Peyer's patch (tissue), 4 donors: ENCODE measurements around the gene LIMS2. TPM values are rescaled to one million over a fixed set of nuclear protein-coding genes. Genes with fewer than 3 reads are reported as not detected.

Source experiments
- DNase-seq, 3 donors: peaks; one replicate each; pipeline ENCODE4 v3.0.0-alpha.2; 2017 to 2019
- H3K27ac ChIP-seq, 4 donors: fragments of 200-600 bp; sonication (generic); one replicate each; pipeline ENCODE4 v1.5.1; 2016 to 2019
- H3K27me3 ChIP-seq, 2 donors: fragments of 200-600 bp; sonication (generic); one replicate each; pipeline ENCODE4 v1.5.1; 2019
- H3K36me3 ChIP-seq, 3 donors: fragments of 200-600 bp; sonication (generic); one replicate each; pipeline ENCODE4 v1.5.1; 2016 to 2019
- H3K4me1 ChIP-seq, 4 donors: fragments of 200-600 bp; sonication (generic); one replicate each; pipeline ENCODE4 v1.5.1; 2016 to 2019
- H3K4me3 ChIP-seq, 4 donors: fragments of 200-600 bp; sonication (generic); 1 replicate in 3 of 4; 2 replicates in 1 of 4; pipeline ENCODE4 v1.5.1; 2016 to 2019; ENCODE audit warnings: mild to moderate bottlenecking in 1 of 4
- H3K9me3 ChIP-seq, 4 donors: fragments of 200-600 bp; sonication (generic); one replicate each; pipeline ENCODE4 v1.5.1; 2016 to 2019; ENCODE audit warnings: mild to moderate bottlenecking in 1 of 4
- POLR2A ChIP-seq, 2 donors: fragments of 450-650 bp; IDR thresholded peaks; one replicate each; pipeline ENCODE4 v1.5.1; 2017; ENCODE audit warnings: antibody characterized with exemption in 2 of 2, mild to moderate bottlenecking in 2 of 2, moderate library complexity in 2 of 2
- total RNA-seq, 4 donors: library from RNA; depleted of rRNA; stranded (reverse); fragments of >200 nt; gene quantifications; one replicate each; pipeline ENCODE4 v1.1.0, GENCODE V29; 2016
- TF ChIP-seq, protein P1 (sequence below), 6 experiments: fragments of 450-650 bp in 4 of 6; fragments of 200-600 bp in 2 of 6; sonication (generic) in 1 of 6; IDR thresholded peaks; one replicate each; pipeline ENCODE4 v1.5.1; 2017 to 2019; ENCODE audit warnings: antibody characterized with exemption in 6 of 6, mild to moderate bottlenecking in 3 of 6, moderate library complexity in 1 of 6

Gene LIMS2
- total RNA-seq, 4 donors from 2014 or later = 7.7 to 95.7 (median 21.9) TPM

GRCh38 chr2:127664895-127665225 lies 10.5 kb downstream of the LIMS2 start:
- Histone ChIP-seq H3K27me3 (no peaks in the 10 kb centered on the region), H3K9me3 (no peaks in the 10 kb centered on the region), H3K4me1 (peaks cover 0 to 21% (median 0%) of the 10 kb centered on the region in 4 donors), H3K4me3 (peak overlapping the region in 2 of 4 donors; percentile 32 to 53), H3K36me3 (no peaks in the 10 kb centered on the region), H3K27ac (peak overlapping the region in 2 of 4 donors; percentile 54 to 73)
- no peak for TF ChIP-seq POLR2A (IDR thresholded peaks at IDR 0.05)
- TF ChIP-seq, protein P1, sequence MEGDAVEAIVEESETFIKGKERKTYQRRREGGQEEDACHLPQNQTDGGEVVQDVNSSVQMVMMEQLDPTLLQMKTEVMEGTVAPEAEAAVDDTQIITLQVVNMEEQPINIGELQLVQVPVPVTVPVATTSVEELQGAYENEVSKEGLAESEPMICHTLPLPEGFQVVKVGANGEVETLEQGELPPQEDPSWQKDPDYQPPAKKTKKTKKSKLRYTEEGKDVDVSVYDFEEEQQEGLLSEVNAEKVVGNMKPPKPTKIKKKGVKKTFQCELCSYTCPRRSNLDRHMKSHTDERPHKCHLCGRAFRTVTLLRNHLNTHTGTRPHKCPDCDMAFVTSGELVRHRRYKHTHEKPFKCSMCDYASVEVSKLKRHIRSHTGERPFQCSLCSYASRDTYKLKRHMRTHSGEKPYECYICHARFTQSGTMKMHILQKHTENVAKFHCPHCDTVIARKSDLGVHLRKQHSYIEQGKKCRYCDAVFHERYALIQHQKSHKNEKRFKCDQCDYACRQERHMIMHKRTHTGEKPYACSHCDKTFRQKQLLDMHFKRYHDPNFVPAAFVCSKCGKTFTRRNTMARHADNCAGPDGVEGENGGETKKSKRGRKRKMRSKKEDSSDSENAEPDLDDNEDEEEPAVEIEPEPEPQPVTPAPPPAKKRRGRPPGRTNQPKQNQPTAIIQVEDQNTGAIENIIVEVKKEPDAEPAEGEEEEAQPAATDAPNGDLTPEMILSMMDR (IDR thresholded peaks at IDR 0.05) = no peak
- DNase-seq = peak in 1 of 3 donors; percentile 9

DNA sequence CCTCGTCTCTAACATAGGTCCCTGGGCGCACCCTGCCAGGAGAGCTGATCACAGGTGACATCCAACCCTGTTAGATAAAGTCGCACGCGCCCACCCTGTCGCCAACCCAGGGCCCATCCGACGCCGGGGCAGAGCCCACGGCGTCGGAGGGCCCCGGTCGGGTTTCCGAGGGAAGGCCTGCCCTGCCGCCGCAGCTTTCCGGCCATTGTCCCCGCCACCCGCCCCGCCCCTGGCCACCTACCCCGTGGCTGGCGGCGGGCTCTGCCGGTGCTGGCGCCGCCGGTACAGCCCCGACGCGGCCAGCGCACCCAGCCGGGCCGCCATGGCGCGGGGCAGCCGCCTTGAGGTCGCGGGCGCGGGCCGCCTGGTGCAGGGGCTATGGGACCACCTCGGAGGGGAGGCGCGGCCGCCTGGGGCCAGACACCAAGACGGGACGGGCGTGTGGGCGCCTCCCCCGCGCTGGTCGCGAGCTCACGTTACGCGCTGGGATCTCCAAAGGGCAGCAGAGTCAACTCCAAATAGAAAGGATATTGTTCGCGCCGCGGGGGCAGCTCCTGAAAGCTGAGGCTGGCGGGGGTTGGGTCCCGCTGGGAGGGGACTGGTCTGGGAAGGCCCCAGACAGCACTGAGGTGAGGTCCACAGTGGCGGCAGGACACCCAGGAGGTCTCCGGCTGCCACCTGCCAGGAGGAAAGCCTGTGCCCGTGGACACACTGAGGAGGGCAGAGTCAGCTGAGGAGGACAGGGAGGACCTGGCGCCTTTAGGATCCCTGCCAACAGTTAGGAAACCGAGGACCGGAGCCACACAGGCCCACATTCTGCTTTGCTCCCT lies 11.1 kb downstream of the LIMS2 start:
- H3K36me3 ChIP-seq = no peaks in the 10 kb centered on the region
- peak overlapping the region in 2 of 4 donors; percentile 54 to 73 for H3K27ac ChIP-seq
- H3K9me3 ChIP-seq = no peaks in the 10 kb centered on the region
- H3K27me3 ChIP-seq = no peaks in the 10 kb centered on the region
- TF ChIP-seq, protein P1 (IDR thresholded peaks at IDR 0.05) = no peak
- TF ChIP-seq POLR2A (IDR thresholded peaks at IDR 0.05) = no peak
- peak in 1 of 3 donors; percentile 44 for DNase-seq
- peak overlapping the region in 3 of 4 donors; percentile 3 to 53 (median 32) for H3K4me3 ChIP-seq
- H3K4me1 ChIP-seq = peaks cover 0 to 27% (median 0%) of the 10 kb centered on the region in 4 donors

DNA sequence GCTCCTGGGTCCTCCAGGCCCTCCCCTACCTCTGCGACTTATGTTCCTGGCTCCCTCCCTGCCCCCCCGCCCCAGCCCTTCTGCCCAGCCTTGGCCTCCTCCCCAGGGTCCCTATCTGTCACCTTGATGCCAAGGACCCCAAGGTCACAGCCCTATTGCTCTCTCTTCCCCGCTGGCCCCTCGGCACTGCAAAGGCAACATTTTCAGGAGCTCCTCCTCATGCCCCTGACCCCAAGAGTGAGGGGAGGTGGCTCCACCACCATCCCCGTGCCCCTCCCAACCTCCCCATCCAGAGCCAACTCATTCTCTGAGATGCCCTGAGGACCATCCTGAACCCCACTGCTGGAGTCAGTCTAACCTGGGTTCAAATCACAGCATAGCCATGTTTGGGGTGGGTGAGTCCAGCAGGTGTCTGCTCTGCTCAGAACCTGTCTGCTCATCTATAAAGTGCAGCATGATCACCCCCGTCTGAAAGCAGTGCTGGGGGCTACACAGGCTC lies 11.7 kb downstream of the LIMS2 start:
- Histone ChIP-seq H3K27ac (peak overlapping the region in 2 of 4 donors; percentile 48 to 73), H3K4me3 (peak overlapping the region in 2 of 4 donors; percentile 32 to 53), H3K36me3 (no peaks in the 10 kb centered on the region), H3K4me1 (peaks cover 0 to 30% (median 0%) of the 10 kb centered on the region in 4 donors), H3K27me3 (no peaks in the 10 kb centered on the region), H3K9me3 (no peaks in the 10 kb centered on the region)
- TF ChIP-seq, protein P1 (IDR thresholded peaks at IDR 0.05) = no peak
- DNase-seq = peak in 2 of 3 donors; percentile 30 to 38

DNA sequence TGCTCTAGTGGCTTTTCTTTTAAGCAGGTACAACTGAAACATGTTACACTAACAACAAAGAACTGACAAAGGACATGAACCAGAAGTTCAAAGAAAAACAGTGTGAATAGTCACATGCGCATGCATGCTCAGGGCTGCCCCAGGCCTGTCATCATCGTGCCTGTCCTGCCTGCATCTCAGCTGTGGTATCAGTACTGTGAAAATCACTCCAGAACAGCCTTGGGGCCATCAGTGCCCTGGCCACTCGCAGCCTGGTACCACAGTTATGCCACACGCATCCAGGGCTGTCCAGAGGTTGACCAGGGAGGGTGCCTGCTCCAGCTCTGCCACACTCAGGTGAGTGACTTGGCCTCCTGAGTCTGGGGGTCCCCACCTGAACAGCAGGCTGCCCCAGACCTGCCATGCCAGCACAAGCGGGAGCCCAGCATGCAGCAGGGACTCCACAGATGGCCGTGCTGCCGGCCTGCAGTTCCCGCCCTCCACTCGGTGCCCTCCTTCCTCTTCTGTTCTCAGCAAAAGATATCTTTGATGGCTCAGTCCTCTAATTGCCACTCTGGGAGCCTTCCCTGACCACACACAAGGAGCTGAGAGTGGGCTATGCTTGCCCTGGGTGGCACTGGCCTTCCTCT lies 12.3 kb downstream of the LIMS2 start:
- H3K27ac ChIP-seq = peak overlapping the region in 2 of 4 donors; percentile 48 to 73
- H3K36me3 ChIP-seq = no peaks in the 10 kb centered on the region
- peaks cover 0 to 30% (median 0%) of the 10 kb centered on the region in 4 donors for H3K4me1 ChIP-seq
- no peaks in the 10 kb centered on the region for H3K27me3 ChIP-seq
- H3K9me3 ChIP-seq = no peaks in the 10 kb centered on the region
- no peak overlapping the region for H3K4me3 ChIP-seq
- no peak for TF ChIP-seq POLR2A (IDR thresholded peaks at IDR 0.05)
- TF ChIP-seq, protein P1 (IDR thresholded peaks at IDR 0.05) = no peak
- peak in 2 of 3 donors; percentile 38 to 39 for DNase-seq

GRCh38 chr2:127661949-127662510 lies 13.3 kb downstream of the LIMS2 start:
- no peaks in the 10 kb centered on the region for H3K27me3 ChIP-seq
- no peak overlapping the region for H3K4me3 ChIP-seq
- peak in 2 of 3 donors; percentile 43 to 50 for DNase-seq
- TF ChIP-seq POLR2A (IDR thresholded peaks at IDR 0.05) = no peak
- TF ChIP-seq, protein P1 (IDR thresholded peaks at IDR 0.05) = no peak
- no peaks in the 10 kb centered on the region for H3K9me3 ChIP-seq
- H3K36me3 ChIP-seq = no peaks in the 10 kb centered on the region
- peak overlapping the region in 3 of 4 donors; percentile 4 to 85 (median 55) for H3K27ac ChIP-seq
- peaks cover 0 to 30% (median 0%) of the 10 kb centered on the region in 4 donors for H3K4me1 ChIP-seq
